Epithelial cell of esophagus (primary cell): ENCODE measurements around the gene HLA-DPA1.
A peak's percentile ranks its signal among the peaks of the same experiment; 100 is the strongest.

ENCODE experiments used
- DNase-seq: peaks from one replicate; pipeline ENCODE4 v3.0.0; 2010; ENCODE audit warnings: low read depth
- H3K4me3 ChIP-seq: 2 replicates; pipeline ENCODE4 v1.5.1; 2011; ENCODE audit warnings: mild to moderate bottlenecking, low read length, control low read depth
- TF ChIP-seq, protein P1 (sequence below): IDR thresholded peaks from 2 replicates; pipeline ENCODE4 v1.5.1; 2011; ENCODE audit warnings: low read depth, mild to moderate bottlenecking, low read length, control low read depth, inconsistent platforms; ENCODE audit not compliant: insufficient read depth; ENCODE audit errors: missing control alignments

Gene HLA-DPA1

GRCh38 chr6:33092385-33092784 lies 18.9 kb upstream of the HLA-DPA1 start:
- H3K4me3 ChIP-seq: no peak overlapping the region
- TF ChIP-seq, protein P1, sequence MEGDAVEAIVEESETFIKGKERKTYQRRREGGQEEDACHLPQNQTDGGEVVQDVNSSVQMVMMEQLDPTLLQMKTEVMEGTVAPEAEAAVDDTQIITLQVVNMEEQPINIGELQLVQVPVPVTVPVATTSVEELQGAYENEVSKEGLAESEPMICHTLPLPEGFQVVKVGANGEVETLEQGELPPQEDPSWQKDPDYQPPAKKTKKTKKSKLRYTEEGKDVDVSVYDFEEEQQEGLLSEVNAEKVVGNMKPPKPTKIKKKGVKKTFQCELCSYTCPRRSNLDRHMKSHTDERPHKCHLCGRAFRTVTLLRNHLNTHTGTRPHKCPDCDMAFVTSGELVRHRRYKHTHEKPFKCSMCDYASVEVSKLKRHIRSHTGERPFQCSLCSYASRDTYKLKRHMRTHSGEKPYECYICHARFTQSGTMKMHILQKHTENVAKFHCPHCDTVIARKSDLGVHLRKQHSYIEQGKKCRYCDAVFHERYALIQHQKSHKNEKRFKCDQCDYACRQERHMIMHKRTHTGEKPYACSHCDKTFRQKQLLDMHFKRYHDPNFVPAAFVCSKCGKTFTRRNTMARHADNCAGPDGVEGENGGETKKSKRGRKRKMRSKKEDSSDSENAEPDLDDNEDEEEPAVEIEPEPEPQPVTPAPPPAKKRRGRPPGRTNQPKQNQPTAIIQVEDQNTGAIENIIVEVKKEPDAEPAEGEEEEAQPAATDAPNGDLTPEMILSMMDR: no peak
- no peak for DNase-seq

GRCh38 chr6:33091957-33092356 lies 18.5 kb upstream of the HLA-DPA1 start:
- TF ChIP-seq, protein P1: peak; percentile 36
- no peak overlapping the region for H3K4me3 ChIP-seq
- no peak for DNase-seq

DNA sequence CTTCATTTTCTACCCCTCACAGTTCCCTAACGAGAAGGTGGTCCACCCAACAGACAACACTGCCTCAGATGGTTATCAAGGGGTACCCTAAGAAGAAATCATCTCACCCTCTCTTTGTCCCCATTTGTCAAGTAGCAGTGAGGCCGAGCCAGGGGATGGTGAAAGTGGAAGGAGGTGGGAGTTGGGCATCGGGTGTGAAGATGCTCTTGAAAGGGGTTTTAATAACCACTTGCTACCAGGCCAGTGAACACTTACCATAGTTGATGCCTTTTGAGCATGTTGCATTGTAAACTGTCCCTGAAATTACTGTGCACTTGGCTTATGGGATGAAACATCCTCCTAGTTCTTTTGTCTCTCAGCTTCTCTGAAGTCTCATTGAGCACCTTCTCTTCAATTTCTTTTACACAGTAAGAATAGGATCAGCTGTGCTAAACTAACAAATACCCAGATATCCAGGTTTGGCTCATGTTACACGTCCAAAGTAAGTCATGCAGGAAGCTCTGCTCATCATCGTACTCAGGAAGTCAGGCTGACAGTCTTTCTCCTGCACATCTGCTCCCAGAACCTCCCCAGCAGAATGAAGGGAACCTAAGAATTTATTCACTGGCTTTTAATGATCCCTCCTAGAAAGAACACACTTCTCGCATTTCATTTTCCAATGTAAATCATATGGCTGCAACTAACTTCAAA lies 15.6 kb upstream of the HLA-DPA1 start:
- no peak overlapping the region for H3K4me3 ChIP-seq
- DNase-seq: no peak
- TF ChIP-seq, protein P1: no peak

DNA sequence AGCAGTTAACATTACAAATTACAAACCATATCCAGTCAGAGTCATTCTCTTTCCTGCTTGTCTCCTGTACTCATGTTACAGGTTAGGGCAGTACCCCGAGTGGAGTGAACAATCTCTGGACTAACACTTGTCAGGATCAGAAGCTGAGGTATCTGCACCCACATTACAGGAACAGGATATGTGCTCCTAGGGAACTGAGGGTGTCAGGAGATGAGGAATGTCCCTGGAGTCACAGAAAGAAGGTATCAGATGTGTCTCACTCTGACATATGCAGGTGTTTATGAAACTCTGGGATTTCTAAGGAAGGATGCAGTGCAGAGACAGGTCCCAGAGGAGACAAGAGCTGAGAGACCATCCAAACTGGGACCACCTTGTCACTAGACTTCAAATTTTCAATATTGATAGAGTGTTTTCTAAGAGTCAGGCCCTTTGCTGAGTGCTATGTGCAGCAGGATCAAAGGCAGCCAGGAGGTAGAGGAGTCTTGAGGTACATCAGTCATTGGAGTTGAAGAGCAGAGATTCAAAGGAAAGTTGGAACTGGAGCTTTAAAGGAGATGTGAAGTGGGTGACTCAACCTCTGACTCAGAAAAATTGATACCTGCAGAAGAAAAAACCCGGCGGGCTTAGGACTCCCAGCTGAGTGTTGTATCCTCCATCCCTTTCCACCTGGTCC lies 14.9 kb upstream of the HLA-DPA1 start:
- TF ChIP-seq, protein P1: no peak
- DNase-seq: peak; percentile 59

GRCh38 chr6:33085627-33086026 lies 12.2 kb upstream of the HLA-DPA1 start:
- H3K4me3 ChIP-seq: no peak overlapping the region
- TF ChIP-seq, protein P1: no peak
- no peak for DNase-seq

More for the DNA sequence above, 14.9 kb upstream of the HLA-DPA1 start:
- no peak overlapping the region for H3K4me3 ChIP-seq

DNA sequence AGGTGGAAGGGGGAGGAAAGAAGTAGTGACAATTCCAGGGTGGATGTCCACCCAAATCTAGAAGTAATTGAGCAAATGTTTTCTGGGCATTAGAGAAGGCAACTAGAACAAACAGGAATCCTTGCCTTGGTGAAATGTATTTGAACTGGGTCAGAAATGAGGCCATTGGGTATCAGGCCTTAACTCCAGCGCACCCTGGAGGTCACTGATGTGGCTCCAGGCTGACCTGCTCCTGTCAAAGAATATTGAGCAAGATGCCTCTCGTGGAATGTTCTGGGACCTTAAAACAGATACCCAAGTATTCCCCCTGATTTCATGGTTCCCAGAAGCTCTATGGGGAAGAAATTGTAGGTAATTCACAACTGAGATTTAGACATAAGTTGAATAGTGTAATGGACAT lies 9.3 kb upstream of the HLA-DPA1 start:
- H3K4me3 ChIP-seq: no peak overlapping the region
- DNase-seq: peak; percentile 57
- TF ChIP-seq, protein P1: peak; percentile 70
